GM21825 (cell line): ENCODE data around the gene ACOT7.
"Not testable (repeated sequence)": the region's sequence is repeated elsewhere in the genome, so short reads cannot be mapped to it uniquely, and the experiment has no call there.

Experiments used
- ATAC-seq: cut with Tn5 transposase; IDR thresholded peaks from one replicate; pipeline ENCODE4 v1.9.1; 2021; ENCODE audit warnings: mild to moderate bottlenecking, moderate library complexity; ENCODE audit not compliant: unreplicated experiment

Gene ACOT7

DNA sequence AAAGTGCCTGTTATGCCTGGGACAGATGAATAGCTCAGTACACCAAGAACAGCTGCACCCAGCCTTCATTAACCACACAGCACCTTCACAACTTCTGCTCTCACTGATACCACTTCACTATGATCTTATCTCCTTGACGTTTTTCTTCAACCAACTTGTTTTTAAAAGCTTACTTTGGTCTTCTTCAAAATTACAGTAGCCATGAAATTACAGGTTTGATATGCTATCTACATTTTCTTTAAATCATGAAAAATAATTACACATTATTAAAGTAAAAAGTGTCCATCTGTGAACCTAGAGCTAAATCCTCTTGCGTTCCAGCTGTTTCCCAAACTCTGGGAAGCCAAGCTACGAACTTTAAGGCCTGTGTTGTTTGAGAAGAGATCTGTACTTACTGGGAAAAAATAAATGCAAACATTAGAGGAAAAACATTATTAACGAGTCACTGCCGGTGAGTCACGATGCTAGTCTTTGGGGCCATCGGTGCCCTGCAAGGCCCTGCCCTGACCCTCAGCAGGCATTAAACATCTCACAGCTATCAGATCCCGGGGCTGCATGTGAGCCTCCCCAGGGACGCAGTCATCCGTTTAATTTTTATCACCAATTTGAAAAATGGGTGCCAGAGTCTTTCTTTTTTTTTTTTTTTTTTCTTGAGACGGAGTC lies 76.3 kb downstream of the ACOT7 start:
- ATAC-seq: no peak

DNA sequence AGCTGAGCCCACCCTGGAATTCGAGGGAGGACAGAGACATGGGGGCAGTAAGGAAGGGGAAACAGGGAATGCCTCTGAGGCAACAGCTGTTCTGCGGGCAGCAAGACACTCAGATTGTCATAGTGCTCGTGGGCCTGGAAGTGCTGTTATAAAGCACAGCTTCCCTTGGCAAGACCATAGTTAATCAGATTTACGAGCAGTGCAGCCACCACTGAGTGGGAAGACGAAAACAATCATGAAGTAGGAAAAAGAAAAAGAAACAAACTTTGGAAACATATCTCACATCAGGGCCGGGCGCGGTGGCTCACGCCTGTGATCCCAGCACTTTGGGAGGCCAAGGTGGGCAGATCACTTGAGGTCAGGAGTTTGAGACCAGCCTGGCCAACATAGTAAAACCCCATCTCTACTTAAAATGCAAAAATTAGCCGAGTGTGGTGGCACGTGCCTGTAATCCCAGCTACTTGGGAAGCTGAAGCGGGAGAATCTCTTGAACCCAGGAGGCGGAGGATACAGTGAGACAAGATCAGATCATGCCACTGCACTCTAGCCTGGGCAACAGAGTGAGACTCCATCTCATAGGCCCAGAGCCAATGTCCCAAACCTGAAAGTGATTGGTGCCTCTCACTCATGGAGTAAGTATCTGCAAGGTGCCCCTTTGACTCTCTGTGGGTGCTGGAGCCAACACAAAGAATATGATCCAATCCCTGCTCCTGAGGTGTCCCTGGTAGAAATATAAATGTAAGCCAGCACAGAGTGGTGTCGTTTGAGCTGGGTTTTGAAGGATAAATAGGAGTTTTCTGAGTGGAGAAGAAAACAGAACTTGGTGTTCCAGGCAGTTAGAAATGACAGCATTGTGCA lies 77.1 kb downstream of the ACOT7 start:
- ATAC-seq: no peak

DNA sequence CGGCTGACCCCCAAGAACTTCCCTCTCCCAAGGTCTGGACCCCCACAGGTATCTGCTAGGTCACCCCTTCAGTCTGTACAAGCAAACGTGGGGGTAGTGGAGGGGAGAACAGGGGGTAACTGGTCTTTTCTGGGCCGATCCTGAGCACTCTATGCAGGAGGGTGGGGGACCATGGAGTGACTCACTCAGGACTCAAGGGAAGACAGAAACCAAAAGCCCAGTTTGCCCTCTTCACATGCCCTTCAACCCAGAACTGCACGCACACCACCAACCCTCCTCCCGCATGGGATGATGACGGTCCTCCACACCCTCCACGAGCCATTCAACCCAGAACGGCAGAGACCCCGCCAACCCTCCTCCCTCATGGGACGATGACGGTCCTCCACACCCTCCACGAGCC lies 79.1 kb downstream of the ACOT7 start:
- no peak for ATAC-seq

DNA sequence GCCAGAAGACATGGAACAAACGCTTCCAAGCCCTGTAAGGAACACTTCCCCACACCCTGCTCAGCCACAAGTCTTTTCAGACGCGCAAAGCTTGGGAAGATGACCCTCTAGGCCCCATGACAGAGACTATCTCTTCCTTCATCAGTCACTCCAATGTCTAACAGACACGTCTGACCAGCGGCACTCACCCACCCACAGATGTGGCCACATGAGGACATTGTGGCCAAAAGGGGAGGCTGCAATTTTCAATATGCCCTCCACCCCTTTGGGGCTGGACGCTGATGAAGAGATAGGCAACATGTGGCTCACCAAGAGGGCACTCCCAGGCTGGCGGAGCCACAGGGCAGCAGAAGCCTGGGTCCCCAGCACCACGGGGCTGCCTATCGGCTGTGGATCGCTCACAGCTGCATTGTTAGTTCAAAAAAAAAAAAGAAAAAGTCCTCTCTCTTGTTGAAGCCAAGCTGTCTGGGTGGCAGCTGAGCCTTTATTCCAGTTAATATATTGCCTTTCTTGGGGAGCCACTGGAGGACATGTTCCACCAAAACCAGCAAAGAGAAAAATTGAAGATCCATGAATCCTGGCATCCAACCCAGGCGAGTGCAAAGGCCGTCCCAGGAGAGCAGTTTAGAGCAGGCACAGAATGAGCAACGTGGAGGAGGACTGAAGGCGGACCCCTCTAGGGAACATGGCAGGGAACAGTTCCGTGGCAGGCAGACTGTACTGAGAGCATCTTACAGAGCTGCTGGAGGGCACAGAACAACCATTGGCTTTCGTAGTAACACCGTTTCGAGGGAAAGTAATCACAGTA lies 80.0 kb downstream of the ACOT7 start:
- ATAC-seq: no peak

DNA sequence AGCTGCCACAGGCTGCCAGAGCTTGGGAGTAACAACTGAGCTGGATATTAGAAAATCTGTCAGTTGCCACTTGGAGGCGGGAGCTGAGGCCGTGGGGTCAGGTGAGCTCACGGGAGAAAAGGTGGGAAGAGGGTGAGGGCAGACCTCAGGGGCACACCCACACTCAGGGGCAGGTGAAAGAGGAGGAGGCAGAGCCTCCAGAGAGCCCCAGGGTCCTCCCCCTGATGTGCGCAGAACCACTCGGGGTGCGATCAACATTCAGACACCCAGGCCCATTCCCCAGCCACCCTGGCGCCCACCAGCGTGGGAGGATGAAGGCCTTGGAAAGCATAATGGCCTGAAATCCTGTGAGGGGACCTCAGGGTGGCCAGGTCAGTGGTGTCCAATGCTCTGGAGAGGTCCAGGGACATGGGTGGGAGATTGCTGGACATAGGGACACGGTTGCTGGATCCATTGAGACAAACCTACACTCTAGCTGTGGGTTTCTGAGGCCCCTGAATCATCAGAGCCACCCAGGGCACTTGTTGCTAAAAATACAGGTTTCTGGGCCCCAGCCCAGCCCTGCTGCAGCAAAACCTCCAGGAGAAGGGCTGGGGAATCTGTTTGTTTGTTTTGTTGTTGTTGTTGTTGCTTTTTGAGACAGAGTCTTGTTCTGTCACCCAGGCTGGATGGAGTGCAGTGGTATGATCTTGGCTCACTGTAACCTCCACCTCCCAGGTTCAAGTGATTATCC lies 83.3 kb downstream of the ACOT7 start:
- ATAC-seq: no peak

DNA sequence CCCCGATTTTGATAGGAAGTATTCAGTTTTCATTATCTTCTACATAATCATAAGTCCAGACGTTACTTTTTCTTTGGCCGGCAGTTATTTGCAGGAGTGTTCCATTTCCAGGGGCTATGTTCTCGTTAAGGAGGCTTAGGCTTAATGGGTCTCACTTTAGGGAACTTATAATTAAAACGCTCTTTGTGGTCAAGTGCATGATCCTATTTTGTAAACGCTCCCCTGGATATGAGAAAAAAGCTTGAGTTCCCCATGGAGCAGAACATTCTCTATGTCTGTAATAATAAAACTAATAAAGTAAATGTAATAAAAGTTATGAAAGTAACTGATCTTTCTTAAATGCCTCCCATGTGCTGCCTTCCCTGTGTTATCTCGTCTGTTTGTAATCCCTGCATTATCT lies 84.0 kb downstream of the ACOT7 start:
- ATAC-seq: no peak

DNA sequence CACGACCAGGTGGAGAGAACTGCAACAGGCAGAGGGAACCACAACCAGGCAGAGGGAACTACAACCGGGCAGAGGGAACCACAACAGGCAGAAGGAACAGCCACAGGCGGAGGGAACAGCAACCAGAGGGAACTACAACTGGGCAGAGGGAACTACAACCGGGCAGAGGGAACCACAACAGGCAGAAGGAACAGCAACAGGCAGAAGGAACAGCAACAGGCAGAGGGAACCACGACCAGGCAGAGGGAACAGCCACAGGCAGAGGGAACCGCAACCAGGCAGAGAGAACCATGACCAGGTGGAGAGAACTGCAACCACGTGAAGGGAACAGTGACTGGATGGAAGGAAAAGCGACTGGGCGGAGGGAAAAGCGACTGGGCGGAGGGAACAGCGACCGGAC lies 85.1 kb downstream of the ACOT7 start:
- ATAC-seq: no peak

DNA sequence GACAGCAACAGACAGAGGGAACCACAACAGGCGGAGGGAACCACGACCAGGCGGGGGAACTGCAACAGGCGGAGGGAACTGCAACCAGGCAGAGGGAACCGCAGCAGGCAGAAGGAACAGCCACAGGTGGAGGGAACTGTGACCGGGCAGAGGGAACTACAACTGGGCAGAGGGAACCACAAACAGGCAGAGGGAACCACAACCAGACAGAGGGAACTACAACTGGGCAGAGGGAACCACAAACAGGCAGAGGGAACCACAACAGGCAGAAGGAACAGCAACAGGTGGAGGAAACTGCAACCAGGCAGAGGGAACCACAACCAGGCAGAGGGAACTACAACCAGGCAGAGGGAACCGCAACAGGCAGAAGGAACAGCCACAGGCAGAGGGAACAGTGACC lies 85.9 kb downstream of the ACOT7 start:
- ATAC-seq: not testable (repeated sequence)

DNA sequence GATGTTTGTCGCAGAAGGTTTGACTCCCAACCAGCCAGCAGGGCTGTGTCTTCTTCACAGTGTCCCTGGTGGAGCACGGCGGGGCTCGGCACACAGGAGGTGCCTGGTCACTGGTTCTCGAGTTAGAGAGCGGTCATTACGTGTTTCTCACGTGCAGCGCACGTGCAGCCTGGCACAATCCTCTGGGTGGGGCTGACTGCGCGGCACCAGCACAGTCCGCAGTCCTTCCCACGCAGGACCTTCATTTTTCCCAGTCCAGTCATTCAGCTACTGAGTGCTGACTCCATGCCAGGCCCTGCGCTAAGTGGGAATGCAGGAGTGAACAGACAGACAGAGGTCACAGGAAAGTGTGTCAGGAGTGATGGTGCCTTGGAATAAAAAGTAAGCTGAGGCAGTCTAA lies 86.5 kb downstream of the ACOT7 start:
- ATAC-seq: no peak

DNA sequence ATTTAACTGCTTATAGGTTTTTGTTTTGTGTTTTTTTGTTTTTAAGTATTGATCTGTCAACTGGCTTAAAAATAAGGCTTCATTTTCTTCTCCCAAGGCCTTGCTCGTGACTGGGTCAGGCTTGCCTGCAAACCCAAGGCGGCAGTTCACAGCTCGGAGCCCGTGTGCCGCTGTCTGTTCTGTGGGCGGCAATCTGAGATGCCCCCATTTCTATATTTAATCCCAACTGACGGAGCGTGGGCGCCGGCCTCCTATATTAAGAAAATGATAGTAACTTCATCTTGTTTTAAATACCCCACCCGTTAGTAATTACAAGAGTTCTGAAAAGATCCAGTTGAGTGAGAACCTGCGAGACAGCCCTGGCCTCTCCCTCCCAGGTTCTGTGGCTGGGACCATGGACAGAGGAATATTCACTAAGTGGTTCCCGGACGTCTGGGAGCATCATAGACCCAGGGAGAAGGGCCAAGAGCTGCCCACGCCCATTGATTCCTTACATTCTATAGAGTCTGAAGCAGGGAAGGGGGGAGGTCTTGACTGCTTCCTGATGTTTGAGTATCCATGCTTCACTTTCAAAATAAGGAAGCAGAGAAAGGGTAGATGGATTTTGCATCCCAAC lies 90.1 kb downstream of the ACOT7 start:
- ATAC-seq: no peak

DNA sequence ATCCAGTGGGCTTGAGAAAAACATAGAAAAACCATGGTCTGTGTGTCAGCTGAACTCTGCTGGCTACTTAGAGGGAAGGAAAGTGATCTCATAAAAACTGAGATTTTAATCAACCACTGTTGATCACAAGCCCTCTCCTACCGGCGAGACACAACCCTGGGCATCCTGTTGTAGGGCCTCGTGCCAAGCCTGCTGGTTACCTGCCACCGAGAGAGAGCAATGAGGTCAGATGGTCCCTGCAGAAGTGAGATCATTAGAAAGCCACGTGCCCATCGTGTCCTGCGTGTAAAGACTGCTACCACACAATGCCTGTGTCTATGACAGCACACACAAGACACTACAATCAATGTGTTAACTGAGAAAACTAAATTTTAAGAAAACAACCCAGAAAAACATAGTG lies 91.0 kb downstream of the ACOT7 start:
- no peak for ATAC-seq

DNA sequence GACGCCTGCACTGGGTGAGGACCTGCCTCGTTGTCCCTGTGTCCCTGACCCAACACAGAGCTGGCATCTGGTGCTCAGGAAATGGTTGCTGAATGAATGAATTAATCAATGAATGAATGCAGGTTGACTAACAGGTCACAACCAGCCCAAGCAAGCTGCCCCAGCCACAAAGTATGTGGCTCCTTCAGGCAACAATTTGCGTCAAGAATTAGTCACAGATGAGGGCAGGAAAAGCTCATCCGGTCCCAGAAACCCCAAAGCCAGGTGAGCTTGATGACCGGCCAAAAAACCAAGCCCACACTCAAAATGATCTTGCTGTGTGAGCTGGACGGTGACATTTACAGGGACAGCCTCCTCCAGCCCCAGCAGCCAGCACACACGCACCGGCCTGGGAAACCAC lies 92.0 kb downstream of the ACOT7 start:
- no peak for ATAC-seq

DNA sequence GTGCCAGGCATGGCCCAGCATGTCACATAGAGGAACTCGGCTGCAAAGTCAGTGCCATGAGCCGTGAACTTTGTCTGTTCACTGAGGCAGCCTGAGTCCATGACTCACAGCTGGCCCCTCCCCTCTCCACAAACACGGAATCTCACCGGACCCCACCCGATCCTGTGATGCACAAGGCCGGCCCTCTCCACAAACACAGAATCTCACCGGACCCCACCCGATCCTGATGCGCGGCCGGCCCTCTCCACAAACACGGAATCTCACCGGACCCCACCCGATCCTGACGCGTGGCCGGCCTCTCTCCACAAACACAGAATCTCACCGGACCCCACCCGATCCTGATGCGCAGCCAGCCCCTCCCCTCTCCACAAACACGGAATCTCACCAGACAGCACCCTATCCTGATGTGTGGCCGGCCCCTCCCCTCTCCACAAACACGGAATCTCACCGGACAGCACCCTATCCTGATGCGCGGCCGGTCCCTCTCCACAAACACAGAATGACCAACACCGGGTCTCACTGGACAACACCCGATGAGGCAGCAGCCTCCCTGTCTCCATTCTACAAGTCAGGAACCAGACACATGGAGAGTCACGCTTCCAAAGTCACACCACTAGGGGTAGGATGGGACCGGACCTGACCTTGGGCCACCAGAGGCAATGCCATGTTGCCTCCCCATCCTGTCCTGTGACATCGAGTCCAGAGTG lies 93.1 kb downstream of the ACOT7 start:
- no peak for ATAC-seq

DNA sequence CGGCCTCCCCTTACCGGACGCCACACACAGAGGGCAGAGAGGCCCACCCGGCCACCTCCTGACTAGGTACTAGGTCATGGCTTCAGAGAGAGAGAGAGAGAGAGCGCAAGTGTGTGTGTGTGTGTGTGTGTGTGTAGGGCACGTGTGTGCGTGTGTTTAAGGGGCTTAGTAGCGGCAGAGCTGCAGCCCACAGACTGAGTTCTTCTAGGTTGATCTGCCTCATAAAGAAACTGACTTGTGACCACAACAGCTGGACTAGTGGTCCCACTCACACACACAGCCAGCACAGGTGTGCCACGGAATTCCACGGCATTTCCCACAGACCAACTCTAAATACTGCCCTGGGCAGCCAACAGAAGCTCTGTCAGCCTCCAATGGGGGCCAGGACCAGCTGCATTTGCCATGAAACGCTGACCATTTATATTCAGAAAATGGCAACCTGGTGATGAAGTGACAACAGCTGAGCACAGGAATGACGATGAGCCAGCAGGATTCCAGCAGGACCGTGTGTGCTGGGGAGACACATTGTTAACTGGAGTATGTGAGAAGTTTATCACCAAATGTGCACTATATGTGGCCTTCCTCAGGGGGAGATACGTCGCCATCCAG lies 93.9 kb downstream of the ACOT7 start:
- no peak for ATAC-seq

DNA sequence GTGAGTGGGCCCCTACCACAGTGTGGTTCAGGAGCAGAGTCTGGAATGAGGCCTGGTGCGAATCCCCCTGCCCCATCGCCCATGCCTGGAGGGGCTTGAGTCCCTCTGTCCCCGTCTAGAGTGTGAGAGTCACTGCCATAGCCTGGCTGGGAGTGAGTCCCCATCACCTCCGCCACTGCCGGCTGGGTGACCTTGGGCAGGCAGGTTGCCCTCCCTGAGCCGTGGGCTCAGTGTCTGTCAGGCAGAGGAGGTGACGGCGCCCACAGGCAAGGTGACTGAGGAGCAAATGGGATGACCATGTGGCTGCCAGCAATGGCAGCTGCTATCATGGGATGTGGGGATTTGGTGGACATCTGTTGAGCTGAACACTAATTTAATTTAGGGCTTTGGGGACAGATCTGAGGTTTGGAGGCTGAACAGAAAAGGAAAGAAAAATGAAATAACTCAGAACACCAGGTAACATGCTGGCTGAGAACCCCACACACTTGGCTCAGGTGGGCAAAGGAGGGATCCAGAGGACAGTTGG lies 94.6 kb downstream of the ACOT7 start:
- ATAC-seq: no peak

DNA sequence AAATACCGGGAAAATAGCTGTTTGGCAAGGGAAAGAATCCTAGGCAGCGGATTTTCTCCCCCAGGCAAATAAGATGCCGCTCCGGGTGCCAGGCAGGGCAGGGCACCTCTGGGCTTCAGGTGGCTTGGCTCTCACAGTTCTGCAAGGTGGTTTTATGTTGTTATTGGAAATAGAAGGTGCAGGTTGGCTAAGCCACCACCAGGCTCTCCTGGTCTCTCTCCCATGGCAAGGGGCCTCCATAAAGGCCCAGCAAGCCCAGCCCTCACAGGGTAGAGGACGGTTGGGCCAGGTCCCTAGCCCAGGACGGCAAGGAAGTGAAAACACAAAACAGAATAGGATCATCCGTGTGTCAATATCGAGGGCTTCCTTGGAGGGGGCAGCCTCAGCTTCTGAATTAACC lies 95.0 kb downstream of the ACOT7 start:
- ATAC-seq: no peak

DNA sequence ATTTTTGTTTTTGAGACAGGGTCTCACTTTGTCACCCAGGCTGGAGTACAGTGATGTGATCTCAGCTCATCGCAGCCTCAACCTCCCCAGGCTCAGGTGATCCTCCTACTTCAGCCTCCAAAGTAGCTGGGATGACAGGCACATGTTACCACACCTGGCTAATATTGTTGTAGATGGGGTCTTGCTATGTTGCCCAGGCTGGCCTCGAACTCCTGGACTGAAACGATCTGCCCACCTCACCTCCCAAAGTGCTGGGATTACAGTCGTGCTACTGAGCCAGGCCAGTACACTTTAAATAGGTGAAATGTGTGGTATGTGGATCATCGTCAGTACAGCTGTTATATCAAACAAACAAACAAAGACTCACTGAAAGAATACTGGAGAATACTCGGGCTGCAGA lies 97.7 kb downstream of the ACOT7 start:
- ATAC-seq: no peak

DNA sequence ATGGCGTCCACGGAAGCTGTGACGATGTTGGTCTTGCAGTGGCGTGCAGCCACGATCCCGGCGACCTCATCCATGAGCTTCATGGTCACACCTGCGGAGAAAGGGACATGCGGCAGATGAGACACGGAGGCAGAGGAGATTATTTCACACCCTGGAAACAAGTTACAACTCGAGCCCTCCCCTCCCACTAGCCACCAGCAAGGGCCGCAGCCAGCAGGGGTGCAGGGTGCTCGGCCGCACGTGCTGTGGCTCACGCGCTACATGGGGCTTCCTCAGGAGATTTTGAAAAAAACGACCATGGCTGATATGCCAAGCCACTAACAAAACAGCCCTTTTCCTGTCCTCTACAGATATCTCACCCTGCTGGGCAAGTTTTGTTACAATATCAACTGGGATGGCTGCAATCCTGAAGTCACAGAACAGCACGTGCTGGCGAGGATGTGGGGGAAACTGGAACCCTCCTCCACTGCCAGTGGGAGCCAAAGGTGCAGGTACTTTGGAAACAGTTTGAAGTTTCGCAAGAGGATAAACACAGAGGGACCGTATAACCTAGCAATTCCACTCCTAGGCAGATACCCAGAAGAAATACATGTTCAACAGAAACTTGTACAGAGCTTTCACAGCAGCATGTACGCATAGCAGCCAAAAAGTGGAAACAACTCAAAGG lies 98.5 kb downstream of the ACOT7 start:
- ATAC-seq: no peak
